K562 (cell line): ENCODE measurements around the gene NFYC.

Source experiments
- FOXA1 ChIP-seq: fragments of 450-650 bp; IDR thresholded peaks from 2 replicates; pipeline ENCODE4 v1.6.1; 2016; ENCODE audit warnings: mild to moderate bottlenecking, borderline replicate concordance
- NR0B1 ChIP-seq: fragments of 450-650 bp; IDR thresholded peaks from one replicate; pipeline ENCODE4 v1.6.1; 2018; ENCODE audit warnings: mild to moderate bottlenecking, moderate library complexity; ENCODE audit not compliant: partially characterized antibody
- PTTG1 ChIP-seq: fragments of 450-650 bp; IDR thresholded peaks from 2 replicates; pipeline ENCODE4 v1.6.1; 2016; ENCODE audit warnings: low read depth, mild to moderate bottlenecking, missing genetic modification characterization, missing compliant biosample characterization
- SIRT6 ChIP-seq: IDR thresholded peaks from one replicate; pipeline ENCODE4 v1.6.1; 2012; ENCODE audit warnings: low read depth, mild to moderate bottlenecking, control low read depth, inconsistent platforms, low read length, moderate library complexity
- ZNF407 ChIP-seq: fragments of 450-650 bp; IDR thresholded peaks from 2 replicates; pipeline ENCODE4 v1.6.1; 2016; ENCODE audit warnings: low read depth

GRCh38 chr1:40789661-40790430, 98.3 kb downstream of the NFYC start:
- TF ChIP-seq SIRT6: no peak
- no peak for TF ChIP-seq ZNF407
- TF ChIP-seq FOXA1: no peak
- TF ChIP-seq NR0B1: no peak
- TF ChIP-seq PTTG1 (tag): no peak
